Spleen (tissue), 7 donors: ENCODE data around the gene PRKCE.

Experiments
- CTCF ChIP-seq, 11 experiments: fragments of 200-600 bp in 7 of 11; fragments of 450-650 bp in 4 of 11; sonication (generic) in 4 of 11; IDR thresholded peaks in 8 of 11; conservative IDR thresholded peaks in 3 of 11; 1 replicate in 7 of 11; 2 replicates in 4 of 11; pipeline versions ENCODE4 v1.4.0 to v1.8.0; 2016 to 2021; ENCODE audit warnings: antibody characterized with exemption in 11 of 11, inconsistent platforms in 4 of 11, mild to moderate bottlenecking in 1 of 11
- POLR2A ChIP-seq, 3 donors: fragments of 450-650 bp; IDR thresholded peaks; one replicate each; pipeline ENCODE4 v1.5.1; 2017; ENCODE audit warnings: antibody characterized with exemption in 3 of 3, mild to moderate bottlenecking in 1 of 3
- donor health status: DM: no; HTN: no; CAD: no; lungs with moderate emphysema.
- donor health status: DM: no; HTN: no; CAD: no.
- donor health status: DM: no; HTN: no; CAD: no.

- TF ChIP-seq CTCF (IDR thresholded peaks at IDR 0.05 in 8 of 11, conservative IDR thresholded peaks at IDR 0.05 in 3 of 11) (no peak), POLR2A (IDR thresholded peaks at IDR 0.05) (no peak)
Measured at GRCh38 chr2:45777996-45778719, 126.7 kb downstream of the PRKCE start.
